PC-3 (cell line): ENCODE results near the gene PRKCG.

Source experiments
- EZH2 ChIP-seq: fragments of 300-600 bp; sonication (generic); IDR thresholded peaks from one replicate; pipeline ENCODE4 v1.6.1; 2017; ENCODE audit warnings: antibody characterized with exemption, mild to moderate bottlenecking, low read length; ENCODE audit not compliant: unreplicated experiment
- EZH2phosphoT487 ChIP-seq: fragments of 300-600 bp; sonication (generic); IDR thresholded peaks from 2 replicates; pipeline ENCODE4 v1.6.1; 2018; ENCODE audit warnings: mild to moderate bottlenecking, antibody characterized with exemption, low read length, borderline replicate concordance
- TF ChIP-seq, protein P1 (sequence below): fragments of 300-600 bp; sonication (generic); conservative IDR thresholded peaks from 2 replicates; pipeline ENCODE4 v1.5.1; 2017; ENCODE audit warnings: antibody characterized with exemption, low read depth, mild to moderate bottlenecking, low read length

DNA sequence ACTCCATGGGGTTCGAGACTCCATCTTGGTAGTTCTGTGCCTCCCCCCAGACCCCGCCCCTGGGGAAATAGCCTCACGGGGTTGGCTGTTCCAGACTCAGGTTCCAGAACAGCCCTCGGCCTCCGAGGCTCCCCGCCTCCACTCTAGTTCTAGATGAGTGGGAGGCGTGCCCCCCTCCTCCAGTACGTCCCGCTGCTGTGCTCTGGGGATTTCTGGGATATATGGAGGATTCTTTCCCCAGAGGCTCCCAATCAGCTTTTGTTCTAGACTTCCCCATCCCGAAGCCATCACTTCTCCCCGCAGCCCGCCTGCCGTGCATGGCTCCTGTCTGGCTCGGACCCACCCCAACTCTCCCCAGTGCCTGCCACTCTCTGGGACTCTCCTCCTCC lies 25.2 kb downstream of the PRKCG start:
- TF ChIP-seq EZH2 (no peak), EZH2phosphoT487 (no peak)
- TF ChIP-seq, protein P1, sequence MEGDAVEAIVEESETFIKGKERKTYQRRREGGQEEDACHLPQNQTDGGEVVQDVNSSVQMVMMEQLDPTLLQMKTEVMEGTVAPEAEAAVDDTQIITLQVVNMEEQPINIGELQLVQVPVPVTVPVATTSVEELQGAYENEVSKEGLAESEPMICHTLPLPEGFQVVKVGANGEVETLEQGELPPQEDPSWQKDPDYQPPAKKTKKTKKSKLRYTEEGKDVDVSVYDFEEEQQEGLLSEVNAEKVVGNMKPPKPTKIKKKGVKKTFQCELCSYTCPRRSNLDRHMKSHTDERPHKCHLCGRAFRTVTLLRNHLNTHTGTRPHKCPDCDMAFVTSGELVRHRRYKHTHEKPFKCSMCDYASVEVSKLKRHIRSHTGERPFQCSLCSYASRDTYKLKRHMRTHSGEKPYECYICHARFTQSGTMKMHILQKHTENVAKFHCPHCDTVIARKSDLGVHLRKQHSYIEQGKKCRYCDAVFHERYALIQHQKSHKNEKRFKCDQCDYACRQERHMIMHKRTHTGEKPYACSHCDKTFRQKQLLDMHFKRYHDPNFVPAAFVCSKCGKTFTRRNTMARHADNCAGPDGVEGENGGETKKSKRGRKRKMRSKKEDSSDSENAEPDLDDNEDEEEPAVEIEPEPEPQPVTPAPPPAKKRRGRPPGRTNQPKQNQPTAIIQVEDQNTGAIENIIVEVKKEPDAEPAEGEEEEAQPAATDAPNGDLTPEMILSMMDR: no peak
